ENCODE measurements around the gene CCDC112.
"Not testable (repeated sequence)": the region's sequence is repeated elsewhere in the genome, so short reads cannot be mapped to it uniquely, and the experiment has no call there.

The CCDC112 gene

DNA sequence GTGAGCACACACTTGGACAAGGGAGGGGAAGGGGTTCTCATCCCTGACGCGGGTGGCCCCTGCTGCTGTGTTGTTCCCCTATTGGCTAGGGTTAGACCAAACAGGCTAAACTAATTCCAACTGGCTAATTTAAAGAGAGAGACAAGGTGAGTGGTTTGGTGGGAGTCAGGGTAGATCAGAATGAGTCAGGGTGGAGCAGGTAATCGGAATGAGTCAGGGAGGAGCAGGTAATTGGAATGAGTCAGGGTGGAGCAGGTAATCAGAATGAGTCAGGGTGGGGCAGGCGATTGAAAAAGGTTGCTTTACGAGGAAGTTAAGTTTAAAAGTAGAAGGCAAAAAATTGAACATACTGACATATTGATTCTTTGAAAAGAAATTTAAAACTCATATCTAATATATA lies 47.1 kb downstream of the CCDC112 start:
- not testable (repeated sequence) for DNase-seq

GRCh38 chr5:115246361-115246991 lies 50.0 kb downstream of the CCDC112 start:
- DNase-seq: no peak

DNA sequence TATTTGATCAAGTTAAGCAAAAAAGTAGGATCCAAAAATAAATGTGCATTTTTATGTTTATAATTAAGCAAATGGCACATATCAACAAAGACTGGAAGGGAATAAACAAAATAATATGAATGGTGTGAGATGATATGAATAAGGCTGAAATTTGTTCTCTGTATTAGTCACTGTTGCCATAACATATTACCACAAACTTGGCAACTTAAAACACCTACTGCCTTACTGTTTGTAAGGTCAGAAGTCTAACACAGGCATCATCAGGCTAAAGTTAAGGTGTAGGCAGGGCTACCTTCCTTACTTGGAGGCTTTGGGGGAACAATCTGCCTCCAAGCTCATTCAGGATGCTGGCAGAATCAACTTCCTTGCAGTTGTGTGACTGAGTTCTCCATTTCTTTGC lies 53.0 kb downstream of the CCDC112 start:
- no peak for DNase-seq

DNA sequence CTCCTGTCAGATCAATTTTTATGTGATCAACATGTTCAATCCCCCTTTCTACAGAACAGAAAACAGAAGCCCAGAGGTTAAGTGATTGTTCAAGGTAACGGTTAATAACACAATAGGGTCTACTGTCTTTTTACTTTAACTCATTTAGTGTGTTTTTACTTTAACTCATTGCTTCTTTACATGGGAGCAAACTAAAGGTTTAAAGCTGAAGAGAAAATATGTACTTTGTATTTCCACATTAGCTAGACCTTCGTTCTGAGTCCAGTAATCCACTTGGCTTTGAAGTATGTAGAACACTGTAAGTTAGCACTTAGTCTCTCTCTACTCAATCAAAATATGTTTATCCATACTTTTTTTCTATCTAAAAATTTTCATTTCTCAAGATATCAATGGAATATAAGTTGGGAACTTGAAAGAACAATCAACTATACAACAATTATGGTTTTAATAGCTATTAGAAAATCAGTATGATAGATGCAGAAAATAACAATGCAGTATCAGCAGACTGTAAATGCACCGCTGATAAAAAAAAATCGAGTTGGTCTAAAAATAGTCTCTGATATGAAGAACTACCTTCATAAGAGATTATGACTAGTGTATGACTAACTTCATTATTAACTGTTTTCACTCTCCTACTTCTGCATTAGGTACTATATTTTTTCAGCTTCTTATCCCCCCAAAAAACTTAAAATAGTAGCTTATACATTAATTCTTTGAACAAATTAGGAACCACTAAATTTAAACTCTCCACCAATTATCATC lies 54.4 kb downstream of the CCDC112 start:
- DNase-seq: no peak

- no peak for DNase-seq
These were observed 59.4 kb downstream of the CCDC112 start for GRCh38 chr5:115237066-115237465.

DNA sequence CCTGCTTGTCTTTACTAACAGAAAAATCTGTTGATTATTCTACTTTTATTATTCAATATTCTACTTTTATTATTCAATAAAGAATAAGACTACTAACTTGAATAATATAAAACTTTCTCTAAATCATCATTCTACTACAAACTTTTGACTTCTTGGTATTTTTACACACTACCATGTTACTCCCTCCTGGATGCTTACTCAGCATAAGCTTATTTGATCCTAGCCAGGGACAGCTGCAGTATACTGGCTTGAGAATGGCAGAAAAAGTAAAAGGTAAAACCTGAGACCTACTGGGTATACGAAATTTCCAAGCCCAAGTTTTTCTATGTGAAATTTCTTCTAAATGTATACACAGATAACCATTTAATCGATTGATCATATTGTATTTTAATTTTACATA lies 59.9 kb downstream of the CCDC112 start:
- no peak for DNase-seq

GRCh38 chr5:115231598-115231997 lies 64.9 kb downstream of the CCDC112 start:
- DNase-seq: no peak

DNA sequence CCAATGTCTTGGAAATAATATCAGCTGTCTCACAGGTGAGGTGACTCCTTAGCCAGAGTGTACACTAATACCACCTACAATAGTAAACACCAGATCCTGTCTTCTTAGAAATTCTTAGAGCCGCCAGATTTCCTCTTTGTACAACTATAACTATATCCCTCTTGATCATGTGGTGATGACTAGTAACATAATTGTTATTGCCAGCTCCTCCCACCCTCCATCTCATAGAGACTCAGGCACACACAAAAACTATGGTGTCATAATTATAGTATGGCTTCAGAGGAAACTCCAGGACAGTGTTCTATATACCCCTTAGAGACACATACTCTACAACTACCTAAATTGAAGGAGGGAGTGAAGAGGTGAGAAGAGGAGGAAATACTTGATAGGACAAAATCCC lies 66.8 kb downstream of the CCDC112 start:
- no peak for DNase-seq

- no peak for DNase-seq
These were observed 69.2 kb downstream of the CCDC112 start for GRCh38 chr5:115227281-115227680.

Measured in activated CD4-positive, CD25-positive, alpha-beta regulatory T cell (primary cell).